ENCODE data around the gene KIRREL1.
"Not testable (repeated sequence)": the region's sequence is repeated elsewhere in the genome, so short reads cannot be mapped to it uniquely, and the experiment has no call there.

Gene KIRREL1

DNA sequence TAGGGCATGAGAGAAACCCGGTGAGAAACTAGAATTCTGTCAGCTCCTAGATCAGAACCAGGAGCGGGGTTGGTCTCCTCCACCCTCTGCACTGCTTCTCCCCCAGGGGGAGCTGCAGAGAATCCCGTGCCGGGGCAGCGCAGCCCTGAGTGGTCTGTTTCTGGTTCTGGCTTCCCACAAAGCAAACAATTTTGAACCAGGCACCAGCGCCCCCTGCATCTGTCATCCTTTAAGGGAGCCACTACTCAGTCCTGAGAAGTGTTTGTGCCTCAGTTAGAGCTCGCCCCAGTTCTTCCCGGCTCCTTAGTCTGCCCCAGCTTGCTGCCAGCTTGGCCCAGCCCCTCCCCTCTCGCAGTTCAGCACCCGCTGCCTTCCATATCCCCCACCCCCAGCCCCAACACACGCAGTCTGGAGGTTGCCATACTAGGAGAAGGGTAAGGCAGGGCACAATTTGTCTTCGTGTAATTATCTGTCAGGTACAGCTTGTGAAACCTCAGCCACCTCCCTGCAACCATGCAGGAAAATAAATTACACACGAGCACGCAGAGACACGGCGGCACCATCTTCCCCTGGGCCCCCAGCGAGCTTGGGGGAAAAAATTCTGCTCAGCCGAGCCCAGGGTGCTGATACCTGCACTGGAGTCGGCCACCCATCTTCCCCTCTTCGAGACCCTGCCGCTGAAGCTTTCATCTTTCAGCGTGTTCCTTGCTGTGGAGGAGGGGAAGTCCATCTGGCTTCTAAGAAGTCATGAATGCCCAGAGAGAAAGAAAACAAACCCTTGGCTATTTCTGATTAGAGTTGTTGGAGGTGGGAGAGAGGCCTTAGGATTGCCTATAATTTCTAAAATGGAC is 124.6 kb downstream of the KIRREL1 start:
- Mint-ChIP-seq H3K4me1 (ENCODE audit: low read depth) (peaks cover 10% of the 10 kb centered on the region), H3K4me3 (peak overlapping the region; percentile 56), H3K9me3 (no peaks in the 10 kb centered on the region), H3K27ac (no peak overlapping the region), H3K27me3 (ENCODE audit: low read depth) (peaks cover 64% of the 10 kb centered on the region), H3K36me3 (ENCODE audit: low read depth) (no peaks in the 10 kb centered on the region)
- DNase-seq (ENCODE audit: low spot score) = peak; percentile 24

GRCh38 chr1:158118713-158119402 is 125.4 kb downstream of the KIRREL1 start:
- no peak overlapping the region for H3K4me3 Mint-ChIP-seq

GRCh38 chr1:158119976-158120653 is 126.7 kb downstream of the KIRREL1 start:
- no peak overlapping the region for H3K4me3 Mint-ChIP-seq
- H3K27ac Mint-ChIP-seq = no peak overlapping the region
- no peaks in the 10 kb centered on the region for H3K36me3 Mint-ChIP-seq (ENCODE audit: low read depth)
- peaks cover 62% of the 10 kb centered on the region for H3K27me3 Mint-ChIP-seq (ENCODE audit: low read depth)
- no peak for DNase-seq (ENCODE audit: low spot score)
- H3K4me1 Mint-ChIP-seq (ENCODE audit: low read depth) = peaks cover 8% of the 10 kb centered on the region
- no peaks in the 10 kb centered on the region for H3K9me3 Mint-ChIP-seq

More at GRCh38 chr1:158118713-158119402, 125.4 kb downstream of the KIRREL1 start:
- DNase-seq (ENCODE audit: low spot score) = no peak
- Mint-ChIP-seq H3K27me3 (ENCODE audit: low read depth) (peaks cover 61% of the 10 kb centered on the region), H3K9me3 (no peaks in the 10 kb centered on the region), H3K4me1 (ENCODE audit: low read depth) (peaks cover 7% of the 10 kb centered on the region), H3K27ac (no peak overlapping the region), H3K36me3 (ENCODE audit: low read depth) (no peaks in the 10 kb centered on the region)

DNA sequence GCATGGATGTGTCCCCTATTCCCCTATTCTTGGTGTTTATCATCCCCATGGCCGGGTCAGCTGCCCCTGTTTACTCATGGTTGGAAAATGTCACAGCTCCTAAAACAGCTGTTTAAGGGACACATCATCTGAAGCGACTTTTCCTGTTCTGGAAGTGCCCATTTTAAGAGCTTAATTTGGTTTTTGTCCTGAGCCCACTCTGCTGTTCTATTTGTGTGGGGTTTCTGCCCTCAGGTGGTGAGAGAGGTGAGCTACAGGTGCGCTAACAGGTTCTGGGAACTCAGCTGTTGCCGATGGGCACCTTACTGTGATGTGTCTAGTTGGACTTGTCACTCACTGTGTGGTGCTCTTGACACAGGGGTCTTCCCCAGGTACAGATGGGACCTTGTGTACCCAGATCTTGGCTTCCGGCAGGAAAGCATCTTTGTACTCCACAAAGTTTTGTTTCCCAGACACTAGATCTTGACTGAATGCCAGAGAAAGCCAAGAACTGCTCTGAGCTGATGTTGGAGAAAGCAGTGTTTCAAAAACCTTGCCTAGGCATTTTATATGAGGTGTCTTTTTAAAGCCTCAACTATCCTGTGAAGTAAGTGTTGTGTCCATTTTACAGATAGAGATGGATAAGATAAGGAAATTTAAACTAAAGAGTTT is 128.3 kb downstream of the KIRREL1 start:
- H3K4me1 Mint-ChIP-seq (ENCODE audit: low read depth) = peaks cover 16% of the 10 kb centered on the region
- H3K4me3 Mint-ChIP-seq = no peak overlapping the region
- no peaks in the 10 kb centered on the region for H3K36me3 Mint-ChIP-seq (ENCODE audit: low read depth)
- no peaks in the 10 kb centered on the region for H3K9me3 Mint-ChIP-seq
- peaks cover 56% of the 10 kb centered on the region for H3K27me3 Mint-ChIP-seq (ENCODE audit: low read depth)
- H3K27ac Mint-ChIP-seq = no peak overlapping the region
- DNase-seq (ENCODE audit: low spot score) = no peak

DNA sequence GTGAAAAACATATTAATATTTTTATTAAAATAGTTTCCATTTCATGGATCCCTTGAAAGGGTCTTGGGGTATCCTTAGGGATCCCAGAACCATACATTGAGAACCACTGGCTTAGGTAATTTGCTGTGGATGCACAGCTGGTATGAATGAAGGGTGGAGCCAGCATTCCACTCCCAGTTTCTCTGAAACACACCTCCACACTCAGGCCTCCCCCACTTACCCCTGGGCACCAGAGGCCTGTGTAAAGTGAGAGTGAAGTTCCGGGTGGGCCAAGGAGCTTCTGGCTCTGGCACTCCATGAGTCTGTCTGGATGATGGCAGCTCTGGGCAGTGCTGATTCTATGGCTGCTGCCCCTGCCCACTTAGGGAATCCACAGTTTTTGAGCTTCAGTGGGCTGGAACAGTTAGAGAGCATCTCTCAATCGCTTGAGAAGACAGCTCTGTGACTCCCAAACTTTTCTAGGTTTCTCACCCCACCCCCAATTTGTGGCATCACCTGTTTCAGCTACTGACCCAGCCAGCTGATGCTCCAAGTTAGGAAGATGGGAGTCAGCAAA is 129.5 kb downstream of the KIRREL1 start:
- H3K4me1 Mint-ChIP-seq (ENCODE audit: low read depth) = peaks cover 13% of the 10 kb centered on the region
- peaks cover 52% of the 10 kb centered on the region for H3K27me3 Mint-ChIP-seq (ENCODE audit: low read depth)
- no peaks in the 10 kb centered on the region for H3K9me3 Mint-ChIP-seq
- H3K36me3 Mint-ChIP-seq (ENCODE audit: low read depth) = no peaks in the 10 kb centered on the region
- DNase-seq (ENCODE audit: low spot score) = no peak
- H3K27ac Mint-ChIP-seq = no peak overlapping the region
- no peak overlapping the region for H3K4me3 Mint-ChIP-seq

DNA sequence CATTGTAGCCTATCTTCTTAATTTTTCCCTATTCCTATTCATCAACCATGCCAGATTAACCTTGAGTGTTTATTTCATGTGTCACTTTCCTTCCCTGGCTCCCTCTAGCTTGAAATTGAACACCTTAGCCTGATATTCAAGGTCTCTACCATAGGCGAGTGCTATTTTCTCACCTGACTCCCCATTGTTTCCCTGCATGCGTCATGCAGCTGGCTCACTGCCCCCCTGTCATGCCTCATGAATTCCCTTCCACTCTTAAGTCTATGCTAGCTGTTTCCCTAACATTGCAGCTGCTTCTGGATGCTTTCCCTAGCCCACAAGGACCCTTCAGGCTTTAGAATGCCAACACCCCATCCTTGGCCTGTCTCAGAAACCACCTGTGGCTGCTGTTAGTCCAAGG is 130.6 kb downstream of the KIRREL1 start:
- DNase-seq (ENCODE audit: low spot score) = no peak
- Mint-ChIP-seq H3K36me3 (ENCODE audit: low read depth) (no peaks in the 10 kb centered on the region), H3K27me3 (ENCODE audit: low read depth) (peaks cover 42% of the 10 kb centered on the region), H3K27ac (no peak overlapping the region), H3K9me3 (no peaks in the 10 kb centered on the region), H3K4me1 (ENCODE audit: low read depth) (peaks cover 11% of the 10 kb centered on the region), H3K4me3 (no peak overlapping the region)

- Mint-ChIP-seq H3K36me3 (ENCODE audit: low read depth) (no peaks in the 10 kb centered on the region), H3K4me3 (no peak overlapping the region), H3K4me1 (ENCODE audit: low read depth) (peaks cover 11% of the 10 kb centered on the region), H3K9me3 (no peaks in the 10 kb centered on the region), H3K27me3 (ENCODE audit: low read depth) (peaks cover 38% of the 10 kb centered on the region), H3K27ac (peak overlapping the region; percentile 4)
- peak; percentile 59 for DNase-seq (ENCODE audit: low spot score)
Observed at GRCh38 chr1:158124999-158125398, 131.6 kb downstream of the KIRREL1 start.

DNA sequence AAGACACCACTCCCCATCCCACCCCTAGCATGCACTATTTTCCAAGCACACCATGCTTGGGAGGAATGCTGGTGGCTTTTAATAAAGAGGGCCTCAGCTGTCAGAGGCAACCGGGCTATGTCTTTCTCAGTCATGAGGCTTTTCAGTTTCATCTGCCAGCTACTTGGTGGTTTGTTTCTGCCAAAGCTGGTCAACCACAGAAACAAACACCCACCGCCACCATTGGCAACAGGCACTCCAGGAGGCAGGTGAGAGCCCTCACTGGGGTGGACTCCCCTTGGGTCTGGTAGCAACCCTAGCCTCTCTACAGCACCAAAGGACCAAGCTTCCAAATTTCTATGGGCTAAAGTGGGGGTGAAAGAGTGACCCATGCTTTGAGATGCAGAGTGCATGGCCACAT is 133.0 kb downstream of the KIRREL1 start:
- H3K4me1 Mint-ChIP-seq (ENCODE audit: low read depth) = peaks cover 11% of the 10 kb centered on the region
- H3K36me3 Mint-ChIP-seq (ENCODE audit: low read depth) = no peaks in the 10 kb centered on the region
- DNase-seq (ENCODE audit: low spot score) = peak; percentile 13
- H3K27ac Mint-ChIP-seq = no peak overlapping the region
- H3K4me3 Mint-ChIP-seq = no peak overlapping the region
- H3K27me3 Mint-ChIP-seq (ENCODE audit: low read depth) = peaks cover 30% of the 10 kb centered on the region
- no peaks in the 10 kb centered on the region for H3K9me3 Mint-ChIP-seq

DNA sequence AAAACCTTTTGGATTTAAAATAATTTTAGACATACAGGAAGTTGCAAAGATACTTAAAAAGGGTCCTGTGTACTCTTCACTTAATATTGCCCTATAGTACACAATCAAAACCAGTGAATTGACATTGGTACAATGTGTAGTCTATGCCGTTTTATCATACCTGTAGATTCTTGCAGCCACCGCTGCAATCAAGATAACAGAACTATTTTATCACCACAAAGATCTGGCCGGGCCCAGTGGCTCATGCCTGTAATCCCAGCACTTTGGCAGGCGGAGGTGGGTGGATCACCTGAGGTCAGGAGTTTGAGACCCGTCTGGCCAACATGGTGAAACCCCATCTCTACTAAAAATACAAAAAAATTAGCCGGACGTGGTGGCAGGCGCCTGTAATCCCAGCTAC is 135.1 kb downstream of the KIRREL1 start:
- Mint-ChIP-seq H3K27me3 (ENCODE audit: low read depth) (peaks cover 24% of the 10 kb centered on the region), H3K4me1 (ENCODE audit: low read depth) (peaks cover 11% of the 10 kb centered on the region)
- not testable (repeated sequence) for H3K4me3 Mint-ChIP-seq; H3K36me3 Mint-ChIP-seq (ENCODE audit: low read depth); H3K27ac Mint-ChIP-seq; DNase-seq (ENCODE audit: low spot score); H3K9me3 Mint-ChIP-seq

- Mint-ChIP-seq H3K4me1 (ENCODE audit: low read depth) (peaks cover 5% of the 10 kb centered on the region), H3K9me3 (no peaks in the 10 kb centered on the region), H3K36me3 (ENCODE audit: low read depth) (no peaks in the 10 kb centered on the region), H3K27ac (no peak overlapping the region), H3K27me3 (ENCODE audit: low read depth) (peaks cover 12% of the 10 kb centered on the region), H3K4me3 (no peak overlapping the region)
- no peak for DNase-seq (ENCODE audit: low spot score)
Observed at GRCh38 chr1:158131217-158131616, 137.8 kb downstream of the KIRREL1 start.

DNA sequence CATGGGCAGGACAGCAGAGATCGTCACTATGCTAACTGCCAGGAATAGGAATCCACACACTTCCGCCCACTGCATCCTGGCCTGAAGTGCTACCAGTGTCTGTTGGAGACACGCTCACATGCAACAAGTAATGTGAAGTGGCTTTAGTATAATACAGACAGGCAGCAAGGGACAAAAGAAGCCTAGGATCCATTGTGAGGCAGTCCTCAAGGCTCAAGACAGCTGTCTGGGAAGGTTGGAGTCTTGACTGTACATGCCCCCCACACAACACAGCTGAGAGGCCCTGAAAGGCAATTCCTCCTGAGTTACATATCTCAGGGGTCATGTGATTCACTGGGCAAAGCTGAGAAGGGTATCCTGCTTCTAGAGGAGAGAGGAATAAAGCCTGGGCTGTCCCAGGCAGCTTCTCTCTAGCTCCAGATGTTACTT is 147.3 kb downstream of the KIRREL1 start:
- no peaks in the 10 kb centered on the region for H3K27me3 Mint-ChIP-seq (ENCODE audit: low read depth)
- no peaks in the 10 kb centered on the region for H3K9me3 Mint-ChIP-seq
- no peaks in the 10 kb centered on the region for H3K36me3 Mint-ChIP-seq (ENCODE audit: low read depth)
- DNase-seq (ENCODE audit: low spot score) = no peak
- no peak overlapping the region for H3K27ac Mint-ChIP-seq
- H3K4me3 Mint-ChIP-seq = no peak overlapping the region
- no peaks in the 10 kb centered on the region for H3K4me1 Mint-ChIP-seq (ENCODE audit: low read depth)

- H3K4me3 Mint-ChIP-seq = no peak overlapping the region
- H3K36me3 Mint-ChIP-seq (ENCODE audit: low read depth) = no peaks in the 10 kb centered on the region
- DNase-seq (ENCODE audit: low spot score) = no peak
- H3K9me3 Mint-ChIP-seq = no peaks in the 10 kb centered on the region
- H3K4me1 Mint-ChIP-seq (ENCODE audit: low read depth) = peaks cover 12% of the 10 kb centered on the region
- H3K27ac Mint-ChIP-seq = no peak overlapping the region
- no peaks in the 10 kb centered on the region for H3K27me3 Mint-ChIP-seq (ENCODE audit: low read depth)
Observed at GRCh38 chr1:158145173-158145719, 151.8 kb downstream of the KIRREL1 start.

GRCh38 chr1:158146165-158146564 is 152.7 kb downstream of the KIRREL1 start:
- H3K27me3 Mint-ChIP-seq (ENCODE audit: low read depth) = no peaks in the 10 kb centered on the region
- no peak for DNase-seq (ENCODE audit: low spot score)
- H3K4me3 Mint-ChIP-seq = no peak overlapping the region
- no peak overlapping the region for H3K27ac Mint-ChIP-seq
- H3K9me3 Mint-ChIP-seq = no peaks in the 10 kb centered on the region
- no peaks in the 10 kb centered on the region for H3K36me3 Mint-ChIP-seq (ENCODE audit: low read depth)
- peaks cover 19% of the 10 kb centered on the region for H3K4me1 Mint-ChIP-seq (ENCODE audit: low read depth)
